ENCODE results near the gene XRCC5. TPM values are rescaled to one million over a fixed set of nuclear protein-coding genes. Genes with fewer than 3 reads are reported as not detected.

The XRCC5 gene
- total and polyA plus RNA-seq, 10 donors: 63.5 to 252 (median 179) TPM

GRCh38 chr2:216201692-216202306, 92.7 kb downstream of the XRCC5 start:
- H3K27ac ChIP-seq: no peak overlapping the region
- no peak overlapping the region for H3K4me3 ChIP-seq
- H3K9me3 ChIP-seq: no peaks in the 10 kb centered on the region
- H3K27me3 ChIP-seq (replicated peaks in 1 of 7): no peaks in the 10 kb centered on the region
- intact Hi-C loops (cut with DNase I; ENCODE audit: low total_unique reads): no loop called here
- peaks cover 7 to 100% (median 94%) of the 10 kb centered on the region in 6 donors for H3K36me3 ChIP-seq
- WGBS, 5 donors: 79 to 98% (median 82%) methylated on average over 3 of the region's 3 CpGs
- TF ChIP-seq CTCF (IDR thresholded peaks at IDR 0.05 in 8 of 11, conservative IDR thresholded peaks at IDR 0.05 in 3 of 11) (no peak), POLR2A (IDR thresholded peaks at IDR 0.05) (no peak), POLR2AphosphoS5 (IDR thresholded peaks at IDR 0.05) (no peak)
- no peak for DNase-seq
- H3K4me1 ChIP-seq: peaks cover 0 to 6% (median 0%) of the 10 kb centered on the region in 6 donors

GRCh38 chr2:216202626-216203250, 93.6 kb downstream of the XRCC5 start:
- H3K36me3 ChIP-seq: peaks cover 7 to 100% (median 94%) of the 10 kb centered on the region in 6 donors
- peaks cover 0 to 6% (median 0%) of the 10 kb centered on the region in 6 donors for H3K4me1 ChIP-seq
- no peaks in the 10 kb centered on the region for H3K27me3 ChIP-seq (replicated peaks in 1 of 7)
- DNase-seq: no peak
- TF ChIP-seq POLR2A (IDR thresholded peaks at IDR 0.05) (no peak), CTCF (IDR thresholded peaks at IDR 0.05 in 8 of 11, conservative IDR thresholded peaks at IDR 0.05 in 3 of 11) (no peak), POLR2AphosphoS5 (IDR thresholded peaks at IDR 0.05) (no peak)
- 92 to 100% (median 96%) methylated on average over 3 of the region's 3 CpGs for WGBS, 5 donors
- H3K27ac ChIP-seq: peak overlapping the region in 1 of 8 donors; percentile 3
- no peaks in the 10 kb centered on the region for H3K9me3 ChIP-seq
- intact Hi-C loops (cut with DNase I; ENCODE audit: low total_unique reads): no loop called here
- no peak overlapping the region for H3K4me3 ChIP-seq

- H3K4me1 ChIP-seq: peaks cover 0 to 6% (median 0%) of the 10 kb centered on the region in 6 donors
- intact Hi-C loops (cut with DNase I; ENCODE audit: low total_unique reads): no loop called here
- H3K4me3 ChIP-seq: no peak overlapping the region
- peaks cover 4 to 100% (median 77%) of the 10 kb centered on the region in 6 donors for H3K36me3 ChIP-seq
- H3K27ac ChIP-seq: peak overlapping the region in 1 of 8 donors; percentile 12
- no peaks in the 10 kb centered on the region for H3K9me3 ChIP-seq
- TF ChIP-seq POLR2A (IDR thresholded peaks at IDR 0.05) (no peak), CTCF (IDR thresholded peaks at IDR 0.05 in 8 of 11, conservative IDR thresholded peaks at IDR 0.05 in 3 of 11) (no peak), POLR2AphosphoS5 (IDR thresholded peaks at IDR 0.05) (peak in 1 of 3 donors; percentile 30)
- DNase-seq: no peak
- no peaks in the 10 kb centered on the region for H3K27me3 ChIP-seq (replicated peaks in 1 of 7)
- 34 to 63% (median 46%) methylated on average over 1 of the region's 1 CpG for WGBS, 5 donors
These were observed 96.3 kb downstream of the XRCC5 start for GRCh38 chr2:216205486-216205885.

GRCh38 chr2:216206041-216206703, 97.0 kb downstream of the XRCC5 start:
- Histone ChIP-seq H3K4me3 (no peak overlapping the region), H3K4me1 (peaks cover 0 to 6% (median 0%) of the 10 kb centered on the region in 6 donors), H3K36me3 (peaks cover 4 to 98% (median 71%) of the 10 kb centered on the region in 6 donors), H3K27me3 (replicated peaks in 1 of 7) (no peaks in the 10 kb centered on the region), H3K27ac (peak overlapping the region in 1 of 8 donors; percentile 12), H3K9me3 (no peaks in the 10 kb centered on the region)
- 65 to 75% (median 69%) methylated on average over 2 of the region's 2 CpGs for WGBS, 5 donors
- no peak for DNase-seq
- intact Hi-C loops (cut with DNase I; ENCODE audit: low total_unique reads): no loop called here
- TF ChIP-seq POLR2A (IDR thresholded peaks at IDR 0.05) (no peak), CTCF (IDR thresholded peaks at IDR 0.05 in 8 of 11, conservative IDR thresholded peaks at IDR 0.05 in 3 of 11) (no peak), POLR2AphosphoS5 (IDR thresholded peaks at IDR 0.05) (no peak)
